Measurements from ENCODE around the gene YWHAE.

DNA sequence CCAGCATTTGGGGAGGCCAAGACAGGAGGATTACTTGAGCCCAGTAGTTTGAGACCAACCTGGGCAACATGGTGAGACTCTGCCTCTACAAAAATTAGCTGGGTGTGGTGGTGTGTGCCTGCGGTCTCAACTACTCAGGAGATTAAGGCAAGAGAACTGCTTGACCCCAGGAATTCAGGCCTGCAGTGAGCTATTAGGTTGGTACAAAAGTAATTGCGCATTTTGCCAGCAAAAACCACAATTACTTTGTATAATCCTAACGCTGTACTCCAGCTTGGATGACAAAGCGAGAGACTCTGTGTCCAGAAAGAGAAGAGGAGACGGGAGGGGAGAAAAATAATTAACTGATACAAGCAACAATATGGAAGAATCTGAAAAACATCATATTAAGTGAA lies 32.7 kb downstream of the YWHAE start:
- TF ChIP-seq, protein P1, sequence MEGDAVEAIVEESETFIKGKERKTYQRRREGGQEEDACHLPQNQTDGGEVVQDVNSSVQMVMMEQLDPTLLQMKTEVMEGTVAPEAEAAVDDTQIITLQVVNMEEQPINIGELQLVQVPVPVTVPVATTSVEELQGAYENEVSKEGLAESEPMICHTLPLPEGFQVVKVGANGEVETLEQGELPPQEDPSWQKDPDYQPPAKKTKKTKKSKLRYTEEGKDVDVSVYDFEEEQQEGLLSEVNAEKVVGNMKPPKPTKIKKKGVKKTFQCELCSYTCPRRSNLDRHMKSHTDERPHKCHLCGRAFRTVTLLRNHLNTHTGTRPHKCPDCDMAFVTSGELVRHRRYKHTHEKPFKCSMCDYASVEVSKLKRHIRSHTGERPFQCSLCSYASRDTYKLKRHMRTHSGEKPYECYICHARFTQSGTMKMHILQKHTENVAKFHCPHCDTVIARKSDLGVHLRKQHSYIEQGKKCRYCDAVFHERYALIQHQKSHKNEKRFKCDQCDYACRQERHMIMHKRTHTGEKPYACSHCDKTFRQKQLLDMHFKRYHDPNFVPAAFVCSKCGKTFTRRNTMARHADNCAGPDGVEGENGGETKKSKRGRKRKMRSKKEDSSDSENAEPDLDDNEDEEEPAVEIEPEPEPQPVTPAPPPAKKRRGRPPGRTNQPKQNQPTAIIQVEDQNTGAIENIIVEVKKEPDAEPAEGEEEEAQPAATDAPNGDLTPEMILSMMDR (IDR thresholded peaks at IDR 0.05): no peak
- TF ChIP-seq POLR2A (IDR thresholded peaks at IDR 0.05): no peak

All from esophagus squamous epithelium (tissue), 4 donors.